ENCODE measurements around the gene VAMP7.

- TF ChIP-seq, protein P1, sequence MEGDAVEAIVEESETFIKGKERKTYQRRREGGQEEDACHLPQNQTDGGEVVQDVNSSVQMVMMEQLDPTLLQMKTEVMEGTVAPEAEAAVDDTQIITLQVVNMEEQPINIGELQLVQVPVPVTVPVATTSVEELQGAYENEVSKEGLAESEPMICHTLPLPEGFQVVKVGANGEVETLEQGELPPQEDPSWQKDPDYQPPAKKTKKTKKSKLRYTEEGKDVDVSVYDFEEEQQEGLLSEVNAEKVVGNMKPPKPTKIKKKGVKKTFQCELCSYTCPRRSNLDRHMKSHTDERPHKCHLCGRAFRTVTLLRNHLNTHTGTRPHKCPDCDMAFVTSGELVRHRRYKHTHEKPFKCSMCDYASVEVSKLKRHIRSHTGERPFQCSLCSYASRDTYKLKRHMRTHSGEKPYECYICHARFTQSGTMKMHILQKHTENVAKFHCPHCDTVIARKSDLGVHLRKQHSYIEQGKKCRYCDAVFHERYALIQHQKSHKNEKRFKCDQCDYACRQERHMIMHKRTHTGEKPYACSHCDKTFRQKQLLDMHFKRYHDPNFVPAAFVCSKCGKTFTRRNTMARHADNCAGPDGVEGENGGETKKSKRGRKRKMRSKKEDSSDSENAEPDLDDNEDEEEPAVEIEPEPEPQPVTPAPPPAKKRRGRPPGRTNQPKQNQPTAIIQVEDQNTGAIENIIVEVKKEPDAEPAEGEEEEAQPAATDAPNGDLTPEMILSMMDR (IDR thresholded peaks at IDR 0.05): no peak
- no peak for TF ChIP-seq POLR2A (IDR thresholded peaks at IDR 0.05)
- no peak for TF ChIP-seq EP300 (IDR thresholded peaks at IDR 0.05)
Observed at GRCh38 chrX:155957843-155958242, 76.7 kb downstream of the VAMP7 start.
